Brain microvascular endothelial cell (primary cell): ENCODE measurements around the gene OR2D3.
"Not testable (repeated sequence)": the region's sequence is repeated elsewhere in the genome, so short reads cannot be mapped to it uniquely, and the experiment has no call there.

Experiments used
- DNase-seq: peaks from one replicate; pipeline ENCODE4 v3.0.0-alpha.2; 2020
- H3K27ac ChIP-seq: fragments of 250-450 bp; sonication (Bioruptor Pico); 2 replicates; pipeline ENCODE4 v1.5.1; 2020; ENCODE audit warnings: mild to moderate bottlenecking, moderate library complexity
- H3K27me3 ChIP-seq: fragments of 250-450 bp; sonication (Bioruptor Pico); replicated peaks from 2 replicates; pipeline ENCODE4 v1.5.1; 2020; ENCODE audit warnings: mild to moderate bottlenecking
- H3K36me3 ChIP-seq: fragments of 250-450 bp; sonication (Bioruptor Pico); replicated peaks from 2 replicates; pipeline ENCODE4 v1.5.1; 2020; ENCODE audit warnings: mild to moderate bottlenecking
- H3K4me3 ChIP-seq: 2 replicates; pipeline ENCODE4 v1.5.1; 2011; ENCODE audit warnings: low read depth, mild to moderate bottlenecking, control low read depth, low read length, moderate library complexity
- CTCF ChIP-seq: IDR thresholded peaks from 2 replicates; pipeline ENCODE4 v1.5.1; 2011; ENCODE audit warnings: low read depth, mild to moderate bottlenecking, moderate library complexity, low read length, control low read depth, inconsistent platforms; ENCODE audit errors: missing control alignments
- in situ Hi-C: cut with HindIII; loops from 2 replicates; pipeline ENCODE4 v1.10.0; 2017; ENCODE audit warnings: low sequenced_read_pairs, low pct_ligation_motif_present

Gene OR2D3

GRCh38 chr11:6920702-6921101 lies at the start of gene OR2D3:
OR2D3 (plus strand) TSS chr11:6921002; CDS start chr11:6921002, 0 bp downstream.
- Histone ChIP-seq H3K4me3 (no peak within 1 kb of the TSS), H3K27ac (no peak within 1 kb of the TSS), H3K27me3 (no peaks in the 10 kb centered on the region), H3K36me3 (no peaks in the 10 kb centered on the region)
- in situ Hi-C loops = no loop called here
- TF ChIP-seq CTCF = no peak
- no peak for DNase-seq

DNA sequence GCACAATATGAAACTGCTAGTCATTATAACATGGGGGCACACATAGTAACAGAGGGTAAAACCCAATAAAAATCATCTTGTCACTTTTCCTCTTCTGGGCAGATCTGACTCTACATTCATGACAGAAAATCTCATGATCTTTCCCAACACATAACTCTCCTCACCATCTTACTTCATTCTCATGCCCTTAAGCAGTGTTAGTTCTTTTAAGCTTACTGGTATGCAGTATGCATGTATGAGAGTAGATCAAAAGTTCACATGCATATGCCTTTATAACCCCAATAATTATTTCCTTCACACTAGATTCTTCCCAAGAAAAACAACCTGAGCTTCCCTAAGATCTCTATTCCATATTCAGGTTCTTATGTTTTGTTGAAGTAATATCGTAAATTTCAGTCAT lies 49.5 kb upstream of the OR2D3 start:
- in situ Hi-C loops = no loop called here
- H3K27ac ChIP-seq = no peak overlapping the region

DNA sequence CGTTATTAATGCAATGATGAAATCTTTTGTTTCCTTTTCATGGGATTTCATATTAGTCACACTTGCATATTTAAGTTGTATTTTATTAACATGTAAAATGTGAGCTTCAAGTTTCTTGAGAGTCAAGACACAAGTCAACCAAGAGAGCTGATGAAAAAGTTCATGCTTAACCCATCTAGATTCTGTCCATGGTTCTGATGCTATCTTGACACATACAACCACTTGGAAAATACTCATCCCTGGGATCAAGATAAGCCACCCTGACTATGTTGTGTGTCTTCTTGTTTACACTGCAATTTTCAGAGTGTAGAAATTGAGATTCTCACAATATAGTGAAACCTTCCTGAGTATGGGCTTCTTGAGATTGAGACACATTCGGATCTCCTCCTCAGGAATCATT lies 45.0 kb upstream of the OR2D3 start:
- TF ChIP-seq CTCF = no peak
- Histone ChIP-seq H3K36me3 (no peaks in the 10 kb centered on the region), H3K4me3 (no peak overlapping the region), H3K27ac (no peak overlapping the region), H3K27me3 (no peaks in the 10 kb centered on the region)
- no peak for DNase-seq
- in situ Hi-C loops = no loop called here

More for the DNA sequence above, 49.5 kb upstream of the OR2D3 start:
- H3K36me3 ChIP-seq = no peaks in the 10 kb centered on the region
- TF ChIP-seq CTCF = no peak
- DNase-seq = no peak
- H3K4me3 ChIP-seq = no peak overlapping the region
- no peaks in the 10 kb centered on the region for H3K27me3 ChIP-seq

- no peak within 1 kb of the TSS for H3K4me3 ChIP-seq
- TF ChIP-seq CTCF = no peak
- H3K27me3 ChIP-seq = no peaks in the 10 kb centered on the region
- H3K36me3 ChIP-seq = no peaks in the 10 kb centered on the region
- no peak for DNase-seq
- in situ Hi-C loops = no loop called here
- no peak within 1 kb of the TSS for H3K27ac ChIP-seq
Measured at GRCh38 chr11:6876325-6876724, 44.5 kb upstream of the OR2D3 start, which contains the start of gene OR10A4. OR10A4 (plus strand) TSS chr11:6876625; CDS start chr11:6876648, 23 bp downstream.

DNA sequence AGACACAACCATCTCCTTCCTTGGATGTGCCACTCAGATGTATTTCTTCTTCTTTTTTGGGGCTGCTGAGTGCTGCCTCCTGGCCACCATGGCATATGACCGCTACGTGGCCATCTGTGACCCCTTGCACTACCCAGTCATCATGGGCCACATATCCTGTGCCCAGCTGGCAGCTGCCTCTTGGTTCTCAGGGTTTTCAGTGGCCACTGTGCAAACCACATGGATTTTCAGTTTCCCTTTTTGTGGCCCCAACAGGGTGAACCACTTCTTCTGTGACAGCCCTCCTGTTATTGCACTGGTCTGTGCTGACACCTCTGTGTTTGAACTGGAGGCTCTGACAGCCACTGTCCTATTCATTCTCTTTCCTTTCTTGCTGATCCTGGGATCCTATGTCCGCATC lies 43.9 kb upstream of the OR2D3 start:
- no peak overlapping the region for H3K4me3 ChIP-seq
- no peak overlapping the region for H3K27ac ChIP-seq
- no peak for DNase-seq
- no peak for TF ChIP-seq CTCF
- in situ Hi-C loops = no loop called here
- H3K27me3 ChIP-seq = no peaks in the 10 kb centered on the region
- H3K36me3 ChIP-seq = no peaks in the 10 kb centered on the region

- Histone ChIP-seq H3K27ac (no peak overlapping the region), H3K36me3 (no peaks in the 10 kb centered on the region), H3K27me3 (no peaks in the 10 kb centered on the region), H3K4me3 (no peak overlapping the region)
- in situ Hi-C loops = no loop called here
- no peak for DNase-seq
- TF ChIP-seq CTCF = no peak
Measured at GRCh38 chr11:6882751-6883150, 38.1 kb upstream of the OR2D3 start.

GRCh38 chr11:6887711-6888110 lies 33.1 kb upstream of the OR2D3 start:
- H3K36me3 ChIP-seq, H3K27me3 ChIP-seq, in situ Hi-C loops, H3K27ac ChIP-seq, H3K4me3 ChIP-seq, DNase-seq: not testable (repeated sequence)
